Measurements from ENCODE around the gene PRKD2.
"Not testable (repeated sequence)": the region's sequence is repeated elsewhere in the genome, so short reads cannot be mapped to it uniquely, and the experiment has no call there.

Gene PRKD2

GRCh38 chr19:46628970-46629369 is 87.9 kb downstream of the PRKD2 start:
- not testable (repeated sequence) for DNase-seq

- no peak for DNase-seq
Observed at GRCh38 chr19:46626446-46626845, 90.5 kb downstream of the PRKD2 start.

DNA sequence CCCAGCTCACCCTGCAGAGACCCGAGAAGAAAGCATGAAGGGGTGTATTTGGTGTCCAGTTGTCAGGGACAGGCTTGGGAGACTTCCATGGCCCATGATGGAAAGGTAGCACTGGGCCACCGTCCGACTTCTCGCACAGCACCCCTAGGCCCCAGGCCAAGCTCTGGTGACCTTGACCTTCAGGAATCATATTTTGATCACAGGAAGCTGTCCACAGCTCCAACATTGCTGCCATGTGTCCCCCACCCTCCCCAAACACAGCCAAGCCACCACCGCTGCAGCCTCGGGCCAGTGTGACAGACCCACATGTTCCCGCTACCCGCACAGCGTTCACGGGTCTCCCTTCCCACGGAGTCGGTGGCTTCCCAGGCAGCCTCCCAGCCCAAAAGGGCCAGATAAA is 91.2 kb downstream of the PRKD2 start:
- no peak for DNase-seq

DNA sequence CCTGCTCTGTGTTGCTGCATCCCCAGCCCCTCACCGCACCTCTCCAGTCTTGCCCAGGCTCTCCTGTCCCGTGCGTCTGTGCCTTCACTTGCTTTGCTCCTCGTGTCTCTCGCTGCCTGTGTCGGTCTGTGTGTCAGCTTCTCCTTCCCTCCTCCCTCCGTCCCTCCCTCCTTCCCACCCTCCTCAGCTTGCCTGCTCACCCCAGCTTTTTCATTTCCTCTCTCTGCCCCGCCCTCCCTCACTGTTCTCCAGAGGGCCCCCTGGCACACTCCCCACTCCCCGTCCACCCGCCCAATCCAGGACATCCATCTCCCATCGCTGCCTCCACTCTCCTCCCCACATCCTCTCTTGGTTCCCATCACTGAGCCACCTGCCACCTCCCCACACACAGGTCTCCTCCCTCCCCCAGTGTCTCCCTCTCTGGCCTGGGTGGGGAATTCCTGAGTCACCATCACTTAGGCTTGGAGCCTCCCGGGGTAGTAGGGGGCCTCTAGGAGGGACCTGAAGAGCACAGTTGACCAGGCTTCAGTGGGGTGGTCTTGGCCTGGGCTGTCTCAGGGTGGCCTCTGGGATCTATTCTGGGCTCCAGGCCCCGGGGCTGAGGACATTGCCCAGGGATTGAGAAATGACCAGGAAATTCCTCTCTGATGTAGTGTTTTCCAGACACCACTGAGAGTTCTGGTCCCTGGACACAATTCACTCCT is 91.8 kb downstream of the PRKD2 start, which contains the start of gene PTGIR:
Gene PTGIR, minus strand, starts transcription at position 132 of the 704 bp plus-strand sequence. CDS start 864 bp downstream, outside the sequence.
- DNase-seq: no peak

Measured in stimulated activated naive CD4-positive, alpha-beta T cell treated with Interleukin-2 at 50 U/mL for 16 hours (primary cell).